Glutamatergic neuron (in vitro differentiated cells): ENCODE results near the gene MLLT3. TPM values are rescaled to one million over a fixed set of nuclear protein-coding genes. Genes with fewer than 3 reads are reported as not detected.

Source experiments
- DNase-seq: peaks from one replicate; pipeline ENCODE4 v3.0.0; 2022
- H3K27ac Mint-ChIP-seq: one replicate; pipeline ENCODE4 v1.8.0; 2020; ENCODE audit warnings: mild to moderate bottlenecking, mixed read lengths, inconsistent platforms; ENCODE audit not compliant: unreplicated experiment
- H3K27me3 Mint-ChIP-seq: one replicate; pipeline ENCODE4 v1.8.0; 2020; ENCODE audit warnings: mild to moderate bottlenecking, moderate library complexity, mixed read lengths, inconsistent platforms; ENCODE audit not compliant: unreplicated experiment
- H3K36me3 Mint-ChIP-seq: one replicate; pipeline ENCODE4 v1.8.0; 2020; ENCODE audit warnings: mild to moderate bottlenecking, mixed read lengths, inconsistent platforms; ENCODE audit not compliant: unreplicated experiment
- H3K4me1 Mint-ChIP-seq: one replicate; pipeline ENCODE4 v1.8.0; 2020; ENCODE audit warnings: mild to moderate bottlenecking, low read depth, mixed read lengths, inconsistent platforms; ENCODE audit not compliant: unreplicated experiment
- H3K4me3 Mint-ChIP-seq: one replicate; pipeline ENCODE4 v1.8.0; 2020; ENCODE audit warnings: mild to moderate bottlenecking, mixed read lengths, inconsistent platforms; ENCODE audit not compliant: unreplicated experiment
- H3K9me3 Mint-ChIP-seq: one replicate; pipeline ENCODE4 v1.8.0; 2020; ENCODE audit warnings: mild to moderate bottlenecking, moderate library complexity, mixed read lengths, inconsistent platforms; ENCODE audit not compliant: unreplicated experiment
- total RNA-seq: library from RNA; stranded (reverse); fragmentation: NEBNext Ultra II Directional; extraction: Animal tissue kit (Norgen Biotek cat#: 25700); gene quantifications from one replicate; pipeline ENCODE4 v1.2.1, GENCODE V29; 2021; ENCODE audit not compliant: unreplicated experiment
- TF ChIP-seq, protein P1 (sequence below): fragments of 200-600 bp; sonication (generic); IDR thresholded peaks from one replicate; pipeline ENCODE4 v1.5.0; 2021; ENCODE audit not compliant: partially characterized antibody, unreplicated experiment

MLLT3 gene
- total RNA-seq, 1 donor from 2014 or later = 11.7 TPM

DNA sequence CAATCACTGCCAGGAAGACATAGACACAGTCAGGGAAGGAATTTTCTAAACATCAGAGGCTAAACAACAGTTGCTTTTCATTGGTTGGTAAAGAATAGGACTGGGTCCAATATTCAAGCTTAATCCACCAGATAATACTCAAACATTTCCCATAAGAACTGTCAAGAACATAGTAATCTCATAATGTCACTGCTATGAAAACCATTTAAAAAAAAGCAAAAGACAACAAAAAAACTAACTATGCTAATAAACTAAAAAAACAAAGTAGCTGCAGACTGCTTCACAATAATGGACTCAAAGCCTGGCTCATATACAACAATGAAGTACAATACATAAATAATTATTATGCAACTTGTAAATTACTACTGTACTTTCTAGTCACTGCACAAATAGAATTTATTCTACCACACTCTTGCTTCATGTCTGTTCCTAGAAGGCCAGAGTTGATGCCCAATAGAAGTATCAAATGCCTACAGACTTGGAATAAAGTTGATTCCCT, 148.7 kb downstream of the MLLT3 start:
- TF ChIP-seq, protein P1, sequence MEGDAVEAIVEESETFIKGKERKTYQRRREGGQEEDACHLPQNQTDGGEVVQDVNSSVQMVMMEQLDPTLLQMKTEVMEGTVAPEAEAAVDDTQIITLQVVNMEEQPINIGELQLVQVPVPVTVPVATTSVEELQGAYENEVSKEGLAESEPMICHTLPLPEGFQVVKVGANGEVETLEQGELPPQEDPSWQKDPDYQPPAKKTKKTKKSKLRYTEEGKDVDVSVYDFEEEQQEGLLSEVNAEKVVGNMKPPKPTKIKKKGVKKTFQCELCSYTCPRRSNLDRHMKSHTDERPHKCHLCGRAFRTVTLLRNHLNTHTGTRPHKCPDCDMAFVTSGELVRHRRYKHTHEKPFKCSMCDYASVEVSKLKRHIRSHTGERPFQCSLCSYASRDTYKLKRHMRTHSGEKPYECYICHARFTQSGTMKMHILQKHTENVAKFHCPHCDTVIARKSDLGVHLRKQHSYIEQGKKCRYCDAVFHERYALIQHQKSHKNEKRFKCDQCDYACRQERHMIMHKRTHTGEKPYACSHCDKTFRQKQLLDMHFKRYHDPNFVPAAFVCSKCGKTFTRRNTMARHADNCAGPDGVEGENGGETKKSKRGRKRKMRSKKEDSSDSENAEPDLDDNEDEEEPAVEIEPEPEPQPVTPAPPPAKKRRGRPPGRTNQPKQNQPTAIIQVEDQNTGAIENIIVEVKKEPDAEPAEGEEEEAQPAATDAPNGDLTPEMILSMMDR = no peak

GRCh38 chr9:20472342-20473045, 149.8 kb downstream of the MLLT3 start:
- Mint-ChIP-seq H3K4me1 (peaks cover 2% of the 10 kb centered on the region), H3K27ac (no peak overlapping the region), H3K4me3 (no peak overlapping the region), H3K9me3 (no peaks in the 10 kb centered on the region), H3K27me3 (no peaks in the 10 kb centered on the region), H3K36me3 (no peaks in the 10 kb centered on the region)
- TF ChIP-seq, protein P1 = no peak
- DNase-seq = no peak

More for the DNA sequence above, 148.7 kb downstream of the MLLT3 start:
- no peak overlapping the region for H3K27ac Mint-ChIP-seq
- H3K36me3 Mint-ChIP-seq = no peaks in the 10 kb centered on the region
- H3K4me3 Mint-ChIP-seq = no peak overlapping the region
- DNase-seq = no peak
- peaks cover 2% of the 10 kb centered on the region for H3K4me1 Mint-ChIP-seq
- H3K27me3 Mint-ChIP-seq = no peaks in the 10 kb centered on the region
- H3K9me3 Mint-ChIP-seq = no peaks in the 10 kb centered on the region

GRCh38 chr9:20466328-20467008, 155.8 kb downstream of the MLLT3 start:
- Mint-ChIP-seq H3K27ac (no peak overlapping the region), H3K4me1 (peaks cover 2% of the 10 kb centered on the region), H3K9me3 (no peaks in the 10 kb centered on the region), H3K4me3 (no peak overlapping the region), H3K27me3 (no peaks in the 10 kb centered on the region), H3K36me3 (no peaks in the 10 kb centered on the region)
- DNase-seq = no peak
- TF ChIP-seq, protein P1 = no peak

GRCh38 chr9:20464242-20464641, 158.1 kb downstream of the MLLT3 start:
- TF ChIP-seq, protein P1 = no peak
- no peaks in the 10 kb centered on the region for H3K27me3 Mint-ChIP-seq
- DNase-seq = no peak
- H3K27ac Mint-ChIP-seq = no peak overlapping the region
- no peaks in the 10 kb centered on the region for H3K9me3 Mint-ChIP-seq
- no peak overlapping the region for H3K4me3 Mint-ChIP-seq
- no peaks in the 10 kb centered on the region for H3K36me3 Mint-ChIP-seq
- no peaks in the 10 kb centered on the region for H3K4me1 Mint-ChIP-seq

GRCh38 chr9:20463823-20464222, 158.5 kb downstream of the MLLT3 start:
- no peaks in the 10 kb centered on the region for H3K27me3 Mint-ChIP-seq
- no peaks in the 10 kb centered on the region for H3K4me1 Mint-ChIP-seq
- TF ChIP-seq, protein P1 = no peak
- no peak overlapping the region for H3K27ac Mint-ChIP-seq
- no peak for DNase-seq
- no peaks in the 10 kb centered on the region for H3K36me3 Mint-ChIP-seq
- H3K4me3 Mint-ChIP-seq = no peak overlapping the region
- H3K9me3 Mint-ChIP-seq = no peaks in the 10 kb centered on the region
